WTC11 (cell line): ENCODE measurements around the gene CTIF.

Experiments
- CBFB ChIP-seq: sonication (generic); formaldehyde crosslinking; IDR thresholded peaks from 2 replicates; pipeline ENCODE4 v1.8.1; 2022; ENCODE audit warnings: mild to moderate bottlenecking, low read depth, missing genetic modification reagents
- CREB1 ChIP-seq: sonication (generic); formaldehyde crosslinking; IDR thresholded peaks from 2 replicates; pipeline ENCODE4 v1.8.0; 2023; ENCODE audit warnings: mild to moderate bottlenecking, missing genetic modification reagents
- NFE2L1 ChIP-seq: sonication (generic); formaldehyde crosslinking; IDR thresholded peaks from 2 replicates; pipeline ENCODE4 v1.8.1; 2023; ENCODE audit warnings: missing genetic modification reagents
- RELA ChIP-seq: sonication (generic); formaldehyde crosslinking; IDR thresholded peaks from 2 replicates; pipeline ENCODE4 v1.8.1; 2022; ENCODE audit warnings: missing genetic modification reagents, mild to moderate bottlenecking, borderline replicate concordance
- TF ChIP-seq, protein P1 (sequence below): fragments of 200-600 bp; IDR thresholded peaks from 2 replicates; pipeline ENCODE4 v1.8.0; 2022; ENCODE audit warnings: antibody characterized with exemption
- TF ChIP-seq, protein P2 (sequence below): sonication (generic); formaldehyde crosslinking; IDR thresholded peaks from 2 replicates; pipeline ENCODE4 v1.8.1; 2022; ENCODE audit warnings: mild to moderate bottlenecking, missing genetic modification reagents, moderate library complexity, borderline replicate concordance
- TF ChIP-seq, protein P3 (sequence below): sonication (generic); formaldehyde crosslinking; IDR thresholded peaks from 2 replicates; pipeline ENCODE4 v1.8.1; 2023; ENCODE audit warnings: mild to moderate bottlenecking, missing genetic modification reagents, moderate library complexity
- TF ChIP-seq, protein P4 (sequence below): sonication (generic); formaldehyde crosslinking; IDR thresholded peaks from 2 replicates; pipeline ENCODE4 v1.8.1; 2023; ENCODE audit warnings: mild to moderate bottlenecking, missing genetic modification reagents, borderline replicate concordance

GRCh38 chr18:48888773-48889080 lies 349.9 kb downstream of the CTIF start:
- TF ChIP-seq RELA (CRISPR knock-in tag) = no peak
- TF ChIP-seq, protein P1, sequence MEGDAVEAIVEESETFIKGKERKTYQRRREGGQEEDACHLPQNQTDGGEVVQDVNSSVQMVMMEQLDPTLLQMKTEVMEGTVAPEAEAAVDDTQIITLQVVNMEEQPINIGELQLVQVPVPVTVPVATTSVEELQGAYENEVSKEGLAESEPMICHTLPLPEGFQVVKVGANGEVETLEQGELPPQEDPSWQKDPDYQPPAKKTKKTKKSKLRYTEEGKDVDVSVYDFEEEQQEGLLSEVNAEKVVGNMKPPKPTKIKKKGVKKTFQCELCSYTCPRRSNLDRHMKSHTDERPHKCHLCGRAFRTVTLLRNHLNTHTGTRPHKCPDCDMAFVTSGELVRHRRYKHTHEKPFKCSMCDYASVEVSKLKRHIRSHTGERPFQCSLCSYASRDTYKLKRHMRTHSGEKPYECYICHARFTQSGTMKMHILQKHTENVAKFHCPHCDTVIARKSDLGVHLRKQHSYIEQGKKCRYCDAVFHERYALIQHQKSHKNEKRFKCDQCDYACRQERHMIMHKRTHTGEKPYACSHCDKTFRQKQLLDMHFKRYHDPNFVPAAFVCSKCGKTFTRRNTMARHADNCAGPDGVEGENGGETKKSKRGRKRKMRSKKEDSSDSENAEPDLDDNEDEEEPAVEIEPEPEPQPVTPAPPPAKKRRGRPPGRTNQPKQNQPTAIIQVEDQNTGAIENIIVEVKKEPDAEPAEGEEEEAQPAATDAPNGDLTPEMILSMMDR = no peak
- TF ChIP-seq, protein P2, sequence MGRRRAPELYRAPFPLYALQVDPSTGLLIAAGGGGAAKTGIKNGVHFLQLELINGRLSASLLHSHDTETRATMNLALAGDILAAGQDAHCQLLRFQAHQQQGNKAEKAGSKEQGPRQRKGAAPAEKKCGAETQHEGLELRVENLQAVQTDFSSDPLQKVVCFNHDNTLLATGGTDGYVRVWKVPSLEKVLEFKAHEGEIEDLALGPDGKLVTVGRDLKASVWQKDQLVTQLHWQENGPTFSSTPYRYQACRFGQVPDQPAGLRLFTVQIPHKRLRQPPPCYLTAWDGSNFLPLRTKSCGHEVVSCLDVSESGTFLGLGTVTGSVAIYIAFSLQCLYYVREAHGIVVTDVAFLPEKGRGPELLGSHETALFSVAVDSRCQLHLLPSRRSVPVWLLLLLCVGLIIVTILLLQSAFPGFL (CRISPR knock-in tag) = no peak
- TF ChIP-seq, protein P3, sequence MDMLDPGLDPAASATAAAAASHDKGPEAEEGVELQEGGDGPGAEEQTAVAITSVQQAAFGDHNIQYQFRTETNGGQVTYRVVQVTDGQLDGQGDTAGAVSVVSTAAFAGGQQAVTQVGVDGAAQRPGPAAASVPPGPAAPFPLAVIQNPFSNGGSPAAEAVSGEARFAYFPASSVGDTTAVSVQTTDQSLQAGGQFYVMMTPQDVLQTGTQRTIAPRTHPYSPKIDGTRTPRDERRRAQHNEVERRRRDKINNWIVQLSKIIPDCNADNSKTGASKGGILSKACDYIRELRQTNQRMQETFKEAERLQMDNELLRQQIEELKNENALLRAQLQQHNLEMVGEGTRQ (CRISPR knock-in tag) = no peak
- TF ChIP-seq CBFB (CRISPR knock-in tag) = no peak
- no peak for TF ChIP-seq CREB1
- TF ChIP-seq NFE2L1 (CRISPR knock-in tag) = no peak
- TF ChIP-seq, protein P4, sequence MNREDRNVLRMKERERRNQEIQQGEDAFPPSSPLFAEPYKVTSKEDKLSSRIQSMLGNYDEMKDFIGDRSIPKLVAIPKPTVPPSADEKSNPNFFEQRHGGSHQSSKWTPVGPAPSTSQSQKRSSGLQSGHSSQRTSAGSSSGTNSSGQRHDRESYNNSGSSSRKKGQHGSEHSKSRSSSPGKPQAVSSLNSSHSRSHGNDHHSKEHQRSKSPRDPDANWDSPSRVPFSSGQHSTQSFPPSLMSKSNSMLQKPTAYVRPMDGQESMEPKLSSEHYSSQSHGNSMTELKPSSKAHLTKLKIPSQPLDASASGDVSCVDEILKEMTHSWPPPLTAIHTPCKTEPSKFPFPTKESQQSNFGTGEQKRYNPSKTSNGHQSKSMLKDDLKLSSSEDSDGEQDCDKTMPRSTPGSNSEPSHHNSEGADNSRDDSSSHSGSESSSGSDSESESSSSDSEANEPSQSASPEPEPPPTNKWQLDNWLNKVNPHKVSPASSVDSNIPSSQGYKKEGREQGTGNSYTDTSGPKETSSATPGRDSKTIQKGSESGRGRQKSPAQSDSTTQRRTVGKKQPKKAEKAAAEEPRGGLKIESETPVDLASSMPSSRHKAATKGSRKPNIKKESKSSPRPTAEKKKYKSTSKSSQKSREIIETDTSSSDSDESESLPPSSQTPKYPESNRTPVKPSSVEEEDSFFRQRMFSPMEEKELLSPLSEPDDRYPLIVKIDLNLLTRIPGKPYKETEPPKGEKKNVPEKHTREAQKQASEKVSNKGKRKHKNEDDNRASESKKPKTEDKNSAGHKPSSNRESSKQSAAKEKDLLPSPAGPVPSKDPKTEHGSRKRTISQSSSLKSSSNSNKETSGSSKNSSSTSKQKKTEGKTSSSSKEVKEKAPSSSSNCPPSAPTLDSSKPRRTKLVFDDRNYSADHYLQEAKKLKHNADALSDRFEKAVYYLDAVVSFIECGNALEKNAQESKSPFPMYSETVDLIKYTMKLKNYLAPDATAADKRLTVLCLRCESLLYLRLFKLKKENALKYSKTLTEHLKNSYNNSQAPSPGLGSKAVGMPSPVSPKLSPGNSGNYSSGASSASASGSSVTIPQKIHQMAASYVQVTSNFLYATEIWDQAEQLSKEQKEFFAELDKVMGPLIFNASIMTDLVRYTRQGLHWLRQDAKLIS = no peak
